Measurements from ENCODE around the gene TMEM208. TPM values are rescaled to one million over a fixed set of nuclear protein-coding genes. Genes with fewer than 3 reads are reported as not detected.
A peak's percentile ranks its signal among the peaks of the same experiment; 100 is the strongest.

Gene TMEM208
- polyA plus RNA-seq, 4 donors: 63.0 to 153 (median 102) TPM

DNA sequence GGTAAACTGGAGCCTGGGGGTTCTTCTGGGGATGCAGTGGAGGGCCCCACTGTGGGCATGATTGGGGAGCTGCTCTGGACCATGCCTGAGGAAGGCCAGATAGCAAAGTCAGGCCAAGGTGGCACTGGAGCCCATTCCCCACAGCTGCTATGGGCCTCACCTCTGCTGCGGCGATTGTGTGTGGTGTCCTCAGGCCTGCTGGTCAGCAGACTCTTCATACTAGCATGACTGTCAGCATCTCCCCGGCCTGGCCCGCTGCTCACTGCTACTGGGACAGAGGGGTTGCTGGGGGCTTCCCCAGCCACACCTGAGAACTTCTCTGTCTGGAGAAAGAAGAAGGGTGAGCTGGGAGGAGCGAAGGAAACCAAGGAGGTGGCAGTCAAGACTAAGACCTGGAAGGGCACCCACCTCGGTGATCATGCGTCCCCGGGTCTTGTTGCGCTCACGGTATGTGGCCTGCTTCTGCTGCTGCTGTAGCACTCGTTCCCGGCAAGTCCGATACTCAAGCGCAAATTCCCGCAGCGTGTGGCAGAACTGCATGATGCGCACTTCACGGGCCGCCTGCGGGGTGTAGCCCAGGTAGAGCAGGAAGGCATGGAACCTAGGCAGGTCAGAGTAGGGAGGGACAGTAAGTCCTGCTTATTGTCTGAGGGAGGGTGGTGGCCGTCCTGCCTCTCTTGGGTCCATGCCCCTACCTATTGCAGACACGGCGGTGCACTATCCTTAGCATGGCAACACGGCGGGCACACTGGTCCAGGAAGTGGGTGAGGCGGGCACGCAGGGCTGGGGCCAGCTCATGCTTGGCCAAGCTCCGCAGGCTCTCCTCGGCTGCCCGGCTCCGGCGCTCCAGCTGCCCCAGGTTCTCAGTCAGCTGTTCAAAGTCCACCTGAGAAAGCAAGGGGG lies 3.2 kb downstream of the TMEM208 start:
- H3K27ac ChIP-seq (ENCODE audit: low read depth in 1 of 3, low read length in 2 of 3): no peak overlapping the region

DNA sequence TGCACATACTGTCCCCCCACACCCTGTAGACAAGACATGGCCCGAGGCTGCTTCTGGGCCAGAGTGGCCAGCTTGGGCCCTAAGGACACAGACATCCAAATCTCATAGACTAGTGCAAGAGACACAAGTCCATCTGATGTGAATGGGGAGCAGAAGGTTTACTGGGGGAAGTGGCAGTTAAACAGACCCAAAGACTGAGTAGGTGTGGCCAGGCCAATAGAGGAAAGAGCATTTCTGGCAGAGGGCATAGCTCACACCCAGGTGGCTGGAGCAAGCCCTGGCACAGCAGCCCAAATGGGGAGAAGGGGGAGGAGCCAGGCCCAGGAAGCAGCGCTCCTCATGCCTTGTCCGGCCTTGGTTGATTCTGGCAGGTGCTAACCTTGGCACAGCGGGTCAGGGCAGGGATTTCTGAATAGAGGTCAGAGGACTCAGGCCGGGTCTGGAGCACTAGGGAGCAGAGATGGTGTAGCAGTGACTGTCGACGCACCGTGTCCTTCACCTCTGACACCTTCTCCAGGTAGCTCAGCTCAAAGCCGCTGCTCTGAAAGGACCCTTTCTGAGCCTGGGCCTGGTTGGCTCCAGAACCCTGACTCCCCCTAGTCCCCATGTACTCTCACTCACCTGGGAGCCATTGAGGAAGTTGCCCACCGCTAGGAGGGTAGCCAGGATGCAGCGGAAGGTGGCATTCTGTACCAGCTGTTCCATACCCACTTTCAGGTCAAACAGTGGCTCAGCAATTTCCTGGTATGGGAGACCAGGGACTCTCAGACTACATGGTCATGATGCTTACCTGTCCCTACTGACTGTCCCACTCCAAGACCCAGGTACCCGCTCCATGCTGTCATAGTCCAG lies 4.1 kb downstream of the TMEM208 start:
- H3K27ac ChIP-seq (ENCODE audit: low read depth in 1 of 3, low read length in 2 of 3): no peak overlapping the region
- H3K9me3 ChIP-seq (ENCODE audit: control insufficient read depth in 2 of 2, insufficient read depth in 1 of 2, low read depth in 1 of 2, low read length in 1 of 2): no peaks in the 10 kb centered on the region
- H3K4me1 ChIP-seq (ENCODE audit: control insufficient read depth in 3 of 3, insufficient read depth in 2 of 3, low read depth in 1 of 3, low read length in 2 of 3): peaks cover 0 to 11% (median 3%) of the 10 kb centered on the region in 3 donors
- DNase-seq: no peak
- H3K27me3 ChIP-seq (ENCODE audit: control insufficient read depth in 3 of 3, insufficient read depth in 3 of 3, low read length in 3 of 3): no peaks in the 10 kb centered on the region
- 62 to 85% (median 63%) methylated on average over 12 of the region's 12 CpGs for WGBS, 3 donors
- no peak for FAIRE-seq
- H3K36me3 ChIP-seq (ENCODE audit: control insufficient read depth in 3 of 3, insufficient read depth in 2 of 3, low read depth in 1 of 3, low read length in 3 of 3): peaks cover 3 to 70% (median 20%) of the 10 kb centered on the region in 3 donors
- H3K4me3 ChIP-seq (ENCODE audit: low read depth in 1 of 3, low read length in 3 of 3): no peak overlapping the region

More for the DNA sequence above, 3.2 kb downstream of the TMEM208 start:
- H3K27me3 ChIP-seq (ENCODE audit: control insufficient read depth in 3 of 3, insufficient read depth in 3 of 3, low read length in 3 of 3): no peaks in the 10 kb centered on the region
- no peak for FAIRE-seq
- 65 to 88% (median 79%) methylated on average over 31 to 32 of the region's 32 CpGs for WGBS, 3 donors
- no peak overlapping the region for H3K4me3 ChIP-seq (ENCODE audit: low read depth in 1 of 3, low read length in 3 of 3)
- no peaks in the 10 kb centered on the region for H3K9me3 ChIP-seq (ENCODE audit: control insufficient read depth in 2 of 2, insufficient read depth in 1 of 2, low read depth in 1 of 2, low read length in 1 of 2)
- H3K4me1 ChIP-seq (ENCODE audit: control insufficient read depth in 3 of 3, insufficient read depth in 2 of 3, low read depth in 1 of 3, low read length in 2 of 3): peaks cover 0 to 13% (median 3%) of the 10 kb centered on the region in 3 donors
- no peak for DNase-seq
- H3K36me3 ChIP-seq (ENCODE audit: control insufficient read depth in 3 of 3, insufficient read depth in 2 of 3, low read depth in 1 of 3, low read length in 3 of 3): peaks cover 3 to 61% (median 18%) of the 10 kb centered on the region in 3 donors

DNA sequence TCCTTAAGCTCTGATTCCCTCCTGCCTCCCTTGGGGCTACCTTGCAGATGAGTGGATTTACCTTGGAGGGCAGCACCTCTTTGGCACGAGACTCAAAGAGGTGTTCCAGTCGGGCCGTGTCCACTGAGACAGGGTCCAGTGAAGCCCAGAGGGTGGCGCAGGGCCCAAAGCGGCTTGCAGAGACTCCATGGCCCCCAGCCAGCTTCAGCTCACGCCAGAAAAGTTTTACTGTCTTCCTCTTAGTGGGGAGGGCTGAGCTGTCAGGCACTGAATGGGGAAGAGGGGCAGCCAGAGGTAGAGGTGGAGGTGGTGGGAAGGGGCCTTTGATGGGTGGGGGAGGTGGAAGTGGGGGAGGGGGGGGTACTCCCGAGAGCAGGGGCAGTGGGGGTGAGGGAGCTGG lies 6.7 kb downstream of the TMEM208 start:
- Histone ChIP-seq H3K36me3 (ENCODE audit: control insufficient read depth in 3 of 3, insufficient read depth in 2 of 3, low read depth in 1 of 3, low read length in 3 of 3) (peaks cover 12 to 87% (median 24%) of the 10 kb centered on the region in 3 donors), H3K4me1 (ENCODE audit: control insufficient read depth in 3 of 3, insufficient read depth in 2 of 3, low read depth in 1 of 3, low read length in 2 of 3) (no peaks in the 10 kb centered on the region), H3K4me3 (ENCODE audit: low read depth in 1 of 3, low read length in 3 of 3) (no peak overlapping the region), H3K9me3 (ENCODE audit: control insufficient read depth in 2 of 2, insufficient read depth in 1 of 2, low read depth in 1 of 2, low read length in 1 of 2) (no peaks in the 10 kb centered on the region), H3K27ac (ENCODE audit: low read depth in 1 of 3, low read length in 2 of 3) (no peak overlapping the region), H3K27me3 (ENCODE audit: control insufficient read depth in 3 of 3, insufficient read depth in 3 of 3, low read length in 3 of 3) (no peaks in the 10 kb centered on the region)
- DNase-seq: no peak
- WGBS, 3 donors: 82 to 85% (median 83%) methylated on average over 7 of the region's 7 CpGs
- no peak for FAIRE-seq

DNA sequence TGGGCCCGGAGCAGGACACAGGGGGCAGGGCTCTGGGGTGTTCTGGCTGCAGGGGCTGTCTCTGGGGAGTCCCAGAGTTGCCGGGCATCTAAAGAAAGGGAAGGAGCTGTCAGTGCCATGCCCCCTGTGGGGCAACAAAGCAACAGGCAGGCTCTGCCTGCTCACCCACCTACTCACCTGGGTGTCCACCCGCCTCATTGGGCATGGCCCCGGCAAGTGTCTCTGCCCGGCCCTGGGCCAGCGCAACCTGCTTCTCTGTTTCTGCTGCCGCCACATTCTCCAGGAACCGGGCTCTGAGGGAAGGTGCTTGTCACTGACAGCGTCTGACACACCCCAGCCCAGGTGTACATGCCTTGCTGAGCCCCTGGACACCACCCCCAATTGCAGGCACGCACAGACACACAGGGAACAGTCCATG lies 7.3 kb downstream of the TMEM208 start:
- DNase-seq (no peak), FAIRE-seq (no peak)
- Histone ChIP-seq H3K9me3 (ENCODE audit: control insufficient read depth in 2 of 2, insufficient read depth in 1 of 2, low read depth in 1 of 2, low read length in 1 of 2) (no peaks in the 10 kb centered on the region), H3K4me1 (ENCODE audit: control insufficient read depth in 3 of 3, insufficient read depth in 2 of 3, low read depth in 1 of 3, low read length in 2 of 3) (no peaks in the 10 kb centered on the region), H3K27me3 (ENCODE audit: control insufficient read depth in 3 of 3, insufficient read depth in 3 of 3, low read length in 3 of 3) (no peaks in the 10 kb centered on the region), H3K4me3 (ENCODE audit: low read depth in 1 of 3, low read length in 3 of 3) (no peak overlapping the region), H3K36me3 (ENCODE audit: control insufficient read depth in 3 of 3, insufficient read depth in 2 of 3, low read depth in 1 of 3, low read length in 3 of 3) (peaks cover 12 to 87% (median 19%) of the 10 kb centered on the region in 3 donors), H3K27ac (ENCODE audit: low read depth in 1 of 3, low read length in 2 of 3) (no peak overlapping the region)
- 93 to 97% (median 94%) methylated on average over 10 of the region's 10 CpGs for WGBS, 3 donors

DNA sequence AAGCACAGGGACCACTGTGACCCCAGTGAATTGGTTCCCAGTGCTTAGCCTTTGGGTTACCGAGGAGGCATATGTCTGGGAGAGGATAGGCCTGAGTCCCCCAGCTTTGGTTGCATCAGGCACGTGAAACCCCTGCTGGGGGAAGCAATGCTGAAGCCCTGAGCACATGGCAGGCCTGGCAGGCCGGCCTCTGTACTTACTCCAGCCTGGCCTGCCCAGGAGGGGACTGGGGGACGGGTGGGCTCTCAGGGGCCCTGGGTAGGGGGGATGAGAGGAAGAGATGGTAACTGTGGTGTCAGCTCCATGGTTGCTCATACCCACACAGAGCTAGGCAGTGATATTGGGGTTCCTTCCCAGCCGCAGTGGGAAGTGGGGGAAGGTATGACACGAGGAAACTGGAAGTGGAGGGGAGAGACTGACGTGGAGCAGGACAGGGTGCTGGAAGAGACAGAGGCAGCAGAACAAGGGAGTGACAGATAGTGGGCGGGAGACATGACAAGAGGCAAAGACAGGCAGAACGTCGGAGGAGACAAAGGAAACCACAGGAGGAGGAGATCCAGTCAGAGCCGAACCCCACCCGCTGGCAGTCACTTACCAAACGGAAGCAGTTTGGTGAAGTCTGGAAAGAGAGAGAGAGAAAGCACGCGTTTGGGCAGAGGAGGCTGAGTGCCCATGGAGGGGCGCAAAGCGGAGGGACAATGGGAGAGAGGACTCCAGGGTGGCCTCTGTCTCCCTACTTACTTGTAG lies 9.1 kb downstream of the TMEM208 start:
- H3K4me1 ChIP-seq (ENCODE audit: control insufficient read depth in 3 of 3, insufficient read depth in 2 of 3, low read depth in 1 of 3, low read length in 2 of 3): peaks cover 0 to 6% (median 0%) of the 10 kb centered on the region in 3 donors
- DNase-seq (no peak), FAIRE-seq (no peak)
- H3K9me3 ChIP-seq (ENCODE audit: control insufficient read depth in 2 of 2, insufficient read depth in 1 of 2, low read depth in 1 of 2, low read length in 1 of 2): no peaks in the 10 kb centered on the region
- no peak overlapping the region for H3K4me3 ChIP-seq (ENCODE audit: low read depth in 1 of 3, low read length in 3 of 3)
- peaks cover 8 to 82% (median 12%) of the 10 kb centered on the region in 3 donors for H3K36me3 ChIP-seq (ENCODE audit: control insufficient read depth in 3 of 3, insufficient read depth in 2 of 3, low read depth in 1 of 3, low read length in 3 of 3)
- H3K27me3 ChIP-seq (ENCODE audit: control insufficient read depth in 3 of 3, insufficient read depth in 3 of 3, low read length in 3 of 3): no peaks in the 10 kb centered on the region
- no peak overlapping the region for H3K27ac ChIP-seq (ENCODE audit: low read depth in 1 of 3, low read length in 2 of 3)
- 86 to 91% (median 90%) methylated on average over 17 of the region's 17 CpGs for WGBS, 3 donors

DNA sequence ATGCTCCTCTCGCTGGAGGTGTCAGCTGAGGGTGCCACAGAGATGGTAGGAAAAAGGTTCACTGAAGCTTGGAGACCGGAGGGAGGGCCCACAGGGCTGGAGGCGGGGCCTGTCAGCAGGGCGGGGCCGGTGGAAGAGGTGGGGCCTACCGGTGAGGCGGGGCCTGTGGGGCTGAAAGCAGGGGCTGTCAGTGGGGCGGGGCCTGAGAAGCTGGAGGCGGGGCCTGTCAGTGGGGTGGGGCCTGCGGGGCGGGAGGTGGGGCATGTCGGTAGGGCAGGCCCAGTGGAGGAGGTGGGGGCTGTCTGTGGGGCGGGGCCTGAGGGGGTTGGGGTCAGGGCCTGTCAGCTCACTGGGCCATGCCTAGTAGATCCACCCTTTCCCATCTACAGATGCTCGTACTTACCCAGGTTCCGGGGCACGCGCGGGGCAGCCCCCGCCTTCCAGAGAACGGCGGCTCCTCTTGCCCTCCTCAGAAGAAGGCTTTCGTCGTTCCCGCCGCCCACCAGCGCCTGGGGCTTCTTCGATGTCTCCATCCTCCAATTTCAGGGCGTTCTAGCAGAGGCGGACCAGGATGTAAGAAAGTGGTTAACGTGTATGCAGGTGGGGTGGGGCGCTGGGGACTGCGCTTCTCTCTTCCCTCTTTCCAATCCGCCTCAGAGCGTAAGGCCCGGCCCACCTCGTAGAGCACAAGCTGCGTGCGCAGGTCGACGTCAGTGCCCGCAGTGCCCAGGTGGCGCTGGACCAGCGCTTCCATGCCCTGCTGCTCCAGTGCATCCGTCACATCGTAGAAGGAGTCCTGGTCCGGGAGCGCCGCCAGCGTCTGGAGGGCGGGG lies 9.8 kb downstream of the TMEM208 start:
- FAIRE-seq (no peak), DNase-seq (peak; percentile 24 to 28)
- peaks cover 8 to 74% (median 12%) of the 10 kb centered on the region in 3 donors for H3K36me3 ChIP-seq (ENCODE audit: control insufficient read depth in 3 of 3, insufficient read depth in 2 of 3, low read depth in 1 of 3, low read length in 3 of 3)
- H3K4me1 ChIP-seq (ENCODE audit: control insufficient read depth in 3 of 3, insufficient read depth in 2 of 3, low read depth in 1 of 3, low read length in 2 of 3): peaks cover 0 to 13% (median 0%) of the 10 kb centered on the region in 3 donors
- no peaks in the 10 kb centered on the region for H3K9me3 ChIP-seq (ENCODE audit: control insufficient read depth in 2 of 2, insufficient read depth in 1 of 2, low read depth in 1 of 2, low read length in 1 of 2)
- no peak overlapping the region for H3K27ac ChIP-seq (ENCODE audit: low read depth in 1 of 3, low read length in 2 of 3)
- WGBS, 3 donors: 84 to 93% (median 92%) methylated on average over 42 to 50 of the region's 50 CpGs
- no peaks in the 10 kb centered on the region for H3K27me3 ChIP-seq (ENCODE audit: control insufficient read depth in 3 of 3, insufficient read depth in 3 of 3, low read length in 3 of 3)
- H3K4me3 ChIP-seq (ENCODE audit: low read depth in 1 of 3, low read length in 3 of 3): no peak overlapping the region

DNA sequence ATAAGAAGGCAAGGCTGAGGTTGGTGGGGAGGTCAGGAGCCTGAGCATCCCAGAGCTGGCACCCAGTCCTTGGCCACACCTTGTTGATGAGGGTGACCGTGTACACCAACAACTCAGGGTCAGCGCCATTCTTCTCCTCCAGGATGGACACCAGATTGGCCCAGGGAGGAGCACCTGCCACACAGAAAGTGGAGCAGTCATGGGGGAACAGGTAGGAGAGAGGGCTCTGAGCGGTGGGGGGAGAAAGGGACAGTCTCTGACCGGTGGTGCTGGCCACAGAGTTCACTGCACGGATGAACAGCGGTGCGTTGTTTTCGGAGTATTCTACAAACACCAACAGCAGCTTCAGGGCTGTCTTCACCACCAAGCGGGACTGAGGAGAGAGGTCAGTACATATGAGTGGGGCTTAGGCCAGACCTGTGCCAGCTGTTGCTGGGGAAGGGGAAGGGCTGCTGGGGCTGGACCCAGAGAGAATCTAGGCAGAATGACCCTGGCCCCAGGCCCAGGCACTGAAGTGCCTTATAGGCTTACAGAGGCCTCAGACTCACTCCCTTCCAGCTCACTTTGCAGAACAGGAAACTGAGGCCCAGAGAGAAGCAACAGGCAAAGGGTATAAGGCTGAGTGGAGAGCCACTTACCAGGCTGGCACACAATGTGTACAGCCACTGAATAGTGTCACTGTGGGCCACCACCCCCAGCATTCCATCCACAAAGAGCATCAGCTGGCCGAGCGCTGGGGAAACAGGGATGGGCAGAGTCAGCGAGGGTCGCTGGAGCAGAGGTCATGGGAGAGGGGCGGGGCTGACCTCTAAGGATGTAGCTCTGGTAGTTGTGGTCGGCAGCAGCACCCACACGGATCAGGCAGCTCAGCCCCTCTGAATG lies 10.7 kb downstream of the TMEM208 start:
- no peak for FAIRE-seq
- Histone ChIP-seq H3K36me3 (ENCODE audit: control insufficient read depth in 3 of 3, insufficient read depth in 2 of 3, low read depth in 1 of 3, low read length in 3 of 3) (peaks cover 8 to 72% (median 12%) of the 10 kb centered on the region in 3 donors), H3K9me3 (ENCODE audit: control insufficient read depth in 2 of 2, insufficient read depth in 1 of 2, low read depth in 1 of 2, low read length in 1 of 2) (no peaks in the 10 kb centered on the region), H3K4me1 (ENCODE audit: control insufficient read depth in 3 of 3, insufficient read depth in 2 of 3, low read depth in 1 of 3, low read length in 2 of 3) (peaks cover 0 to 19% (median 2%) of the 10 kb centered on the region in 3 donors), H3K4me3 (ENCODE audit: low read depth in 1 of 3, low read length in 3 of 3) (no peak overlapping the region), H3K27ac (ENCODE audit: low read depth in 1 of 3, low read length in 2 of 3) (no peak overlapping the region), H3K27me3 (ENCODE audit: control insufficient read depth in 3 of 3, insufficient read depth in 3 of 3, low read length in 3 of 3) (no peaks in the 10 kb centered on the region)
- DNase-seq: no peak
- WGBS, 3 donors: 82 to 85% (median 83%) methylated on average over 16 of the region's 16 CpGs

All from small intestine (tissue), 7 donors.